ENCODE results near the gene VWA5A. TPM values are rescaled to one million over a fixed set of nuclear protein-coding genes. Genes with fewer than 3 reads are reported as not detected.

The VWA5A gene
- total and polyA plus RNA-seq, 9 of the 15 experiments (the other 6 are each of a cell fraction or from before 2014, with no cell fraction given): 4.6 to 19.7 (median 6.9) TPM

- TF ChIP-seq SFPQ (IDR thresholded peaks at IDR 0.05; ENCODE audit: low read depth, low read length) (no peak), RCOR1 (IDR thresholded peaks at IDR 0.05; ENCODE audit: borderline replicate concordance in 1 of 2, low read depth in 2 of 2, low read length in 2 of 2) (no peak), GTF3C2 (IDR thresholded peaks at IDR 0.05; ENCODE audit: borderline replicate concordance, extremely low read depth, insufficient read length) (no peak), ARID4B (CRISPR knock-in tag; IDR thresholded peaks at IDR 0.05) (no peak)
Observed at GRCh38 chr11:124153821-124154220, 38.6 kb downstream of the VWA5A start (continued).

Data from K562 (cell line).